Measurements from ENCODE around the gene HLA-C.
"Not testable (repeated sequence)": the region's sequence is repeated elsewhere in the genome, so short reads cannot be mapped to it uniquely, and the experiment has no call there.

Gene HLA-C

GRCh38 chr6:31271641-31272357 is at the start of gene HLA-C:
HLA-C (minus strand) TSS chr6:31272092; CDS start chr6:31272071, 21 bp downstream.
- DNase-seq, result peak; percentile 73

- DNase-seq, result no peak
Observed at GRCh38 chr6:31321005-31321707, 49.3 kb upstream of the HLA-C start.

DNA sequence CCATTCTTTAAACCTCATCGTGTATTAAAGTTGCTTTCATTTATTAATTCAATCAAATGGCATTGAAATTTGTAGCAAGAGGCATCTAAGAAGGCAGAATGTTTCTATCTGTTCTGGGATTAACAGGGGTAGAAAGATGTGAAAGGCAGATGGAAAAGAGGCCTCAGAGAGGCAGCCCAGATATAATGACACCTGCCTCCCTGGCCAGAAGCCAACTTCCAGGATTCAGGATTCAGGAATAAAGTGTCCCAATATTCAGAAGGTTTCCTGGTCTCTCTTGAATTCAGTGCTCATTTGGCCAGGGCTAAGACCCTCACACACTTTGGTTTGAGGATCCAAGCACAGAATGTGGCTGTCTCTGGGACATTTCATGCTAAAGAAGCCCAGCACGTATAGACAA is 45.1 kb upstream of the HLA-C start:
- DNase-seq, result no peak

- DNase-seq, result no peak
Observed at GRCh38 chr6:31309641-31310040, 37.7 kb upstream of the HLA-C start.

GRCh38 chr6:31308845-31309175 is 36.9 kb upstream of the HLA-C start:
- DNase-seq, result no peak

DNA sequence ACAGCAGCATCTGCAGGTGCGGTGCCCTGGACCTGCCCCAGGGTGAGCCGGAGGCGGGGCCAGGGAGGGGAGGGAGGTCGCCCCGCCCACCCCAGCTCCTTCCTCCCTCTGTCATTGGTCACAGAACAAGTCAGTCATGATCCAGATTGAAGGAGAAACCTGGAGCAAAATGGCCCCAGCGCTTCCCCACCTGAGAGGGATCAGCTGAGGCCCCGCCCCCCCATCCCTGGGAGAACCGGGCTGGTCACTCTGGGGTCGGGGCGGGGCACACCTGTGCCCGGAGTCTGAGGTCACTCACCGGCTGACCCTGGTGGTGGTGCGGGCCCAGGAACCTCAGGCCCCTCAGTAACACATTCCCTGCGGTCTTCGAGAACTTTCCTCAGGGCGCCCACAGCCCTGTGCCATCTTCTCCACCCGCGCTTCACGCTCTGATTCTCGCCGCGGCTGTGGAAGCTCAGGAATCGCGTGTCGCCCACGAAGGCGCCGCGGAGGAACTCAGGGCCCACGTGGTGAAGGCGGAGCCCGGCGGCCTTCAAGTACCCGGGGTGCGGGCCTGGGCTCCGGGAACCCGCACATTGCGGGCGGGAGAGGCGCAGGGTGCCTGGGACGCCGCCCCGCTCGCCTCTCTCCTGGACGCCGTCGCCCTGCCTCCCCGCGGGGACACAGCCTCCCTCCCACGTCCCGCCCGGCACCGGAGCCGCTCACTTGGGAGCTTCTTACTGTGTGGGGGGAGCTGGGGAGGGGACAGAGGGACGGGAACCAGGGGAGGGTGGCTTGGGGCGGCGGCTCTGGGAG is 36.4 kb upstream of the HLA-C start:
- no peak for DNase-seq

DNA sequence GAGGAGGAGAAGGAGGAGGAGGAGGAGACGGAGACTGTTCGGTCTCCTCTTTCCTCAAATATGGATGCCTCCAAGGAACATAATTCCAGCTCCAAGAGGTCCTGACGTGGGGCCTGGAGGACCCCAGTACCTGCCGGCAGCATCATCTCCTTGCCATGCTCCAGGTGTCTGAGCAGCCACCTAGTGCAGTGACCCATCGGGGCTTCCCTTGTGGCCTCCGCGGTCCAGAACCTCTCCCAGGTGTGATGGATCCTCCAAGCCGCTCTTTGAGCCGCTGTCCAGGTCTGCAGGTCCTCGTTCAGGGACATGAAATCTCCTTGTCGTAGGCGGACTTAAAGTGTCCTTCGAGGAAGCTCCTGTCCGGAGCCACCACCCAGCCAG is 35.8 kb upstream of the HLA-C start:
- DNase-seq, result no peak

GRCh38 chr6:31305703-31306219 is 33.9 kb upstream of the HLA-C start:
- no peak for DNase-seq

DNA sequence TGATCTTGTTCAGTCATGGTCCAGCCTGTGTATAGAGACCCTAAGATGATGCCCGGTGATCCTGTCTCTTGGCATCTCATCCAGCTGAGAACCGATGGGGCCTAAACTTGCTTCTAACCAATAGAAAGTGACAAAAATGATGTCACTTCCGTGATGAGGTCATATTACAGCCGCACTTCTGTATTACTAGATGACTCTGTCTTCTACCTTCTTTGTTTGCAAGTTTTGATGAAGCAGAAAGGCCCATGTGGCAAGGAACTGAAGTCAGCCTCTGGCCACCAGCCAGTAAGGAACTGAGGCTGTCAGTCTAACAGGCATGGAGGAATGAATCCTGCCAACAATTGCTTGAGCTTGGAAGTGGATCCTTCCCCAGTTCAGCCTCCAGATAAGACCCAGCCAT is 32.8 kb upstream of the HLA-C start:
- no peak for DNase-seq

DNA sequence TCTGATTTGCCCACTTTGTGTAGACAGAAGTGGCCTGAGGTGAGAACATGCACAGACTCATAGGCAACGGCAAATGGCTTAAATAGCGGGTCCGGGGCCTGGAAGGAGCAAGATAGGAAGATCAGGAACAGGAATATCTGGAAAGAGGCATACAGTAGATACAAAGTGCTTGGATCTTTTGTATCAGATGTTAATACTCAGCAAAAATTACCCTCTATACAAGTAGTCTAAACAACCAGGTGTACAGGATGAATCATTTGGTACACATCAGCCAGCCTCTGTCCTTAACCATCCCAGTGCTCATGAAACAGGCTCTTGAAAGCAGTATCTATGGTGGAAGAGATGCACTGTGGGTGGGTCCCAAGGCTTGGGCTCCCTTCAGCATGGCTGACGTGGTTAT is 28.9 kb upstream of the HLA-C start:
- no peak for DNase-seq

DNA sequence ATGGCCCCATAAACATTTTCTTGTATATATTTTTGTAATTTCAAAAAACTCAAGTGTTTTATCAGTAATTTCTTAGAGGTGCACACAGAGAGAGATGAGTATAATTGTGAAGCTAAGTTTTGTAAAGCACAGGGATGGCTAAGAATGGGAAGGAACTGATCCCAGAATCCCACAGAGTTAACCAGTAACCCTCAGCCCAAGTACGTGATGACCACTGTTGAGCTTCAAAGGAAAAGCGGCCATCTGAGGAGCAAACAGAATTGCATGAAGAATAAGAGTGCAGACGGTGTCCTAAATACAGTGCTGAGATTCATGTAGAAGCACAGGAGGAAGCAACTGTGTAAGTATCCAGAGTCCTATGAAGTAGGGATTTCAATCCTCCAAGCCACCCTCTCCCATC is 28.1 kb upstream of the HLA-C start:
- no peak for DNase-seq

DNA sequence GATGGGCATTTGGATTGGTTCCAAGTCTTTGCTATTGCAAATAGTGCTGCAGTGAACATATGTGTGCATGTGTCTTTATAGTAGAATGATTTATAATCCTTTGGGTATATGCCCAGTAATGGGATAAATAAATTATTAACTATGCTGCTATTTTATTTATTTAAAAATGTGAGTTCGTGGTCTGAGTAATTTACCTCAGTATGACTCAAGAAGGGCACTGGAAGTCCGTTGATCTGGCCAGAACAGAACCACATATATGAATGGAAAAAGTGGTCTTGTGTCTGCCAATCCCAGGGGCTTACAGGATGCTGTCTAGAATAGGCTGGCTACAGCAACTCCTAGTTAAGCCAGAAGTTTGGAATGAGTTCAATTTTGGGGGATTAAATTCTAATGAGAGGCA is 27.6 kb upstream of the HLA-C start:
- no peak for DNase-seq

- no peak for DNase-seq
Observed at GRCh38 chr6:31294056-31294455, 22.2 kb upstream of the HLA-C start.

DNA sequence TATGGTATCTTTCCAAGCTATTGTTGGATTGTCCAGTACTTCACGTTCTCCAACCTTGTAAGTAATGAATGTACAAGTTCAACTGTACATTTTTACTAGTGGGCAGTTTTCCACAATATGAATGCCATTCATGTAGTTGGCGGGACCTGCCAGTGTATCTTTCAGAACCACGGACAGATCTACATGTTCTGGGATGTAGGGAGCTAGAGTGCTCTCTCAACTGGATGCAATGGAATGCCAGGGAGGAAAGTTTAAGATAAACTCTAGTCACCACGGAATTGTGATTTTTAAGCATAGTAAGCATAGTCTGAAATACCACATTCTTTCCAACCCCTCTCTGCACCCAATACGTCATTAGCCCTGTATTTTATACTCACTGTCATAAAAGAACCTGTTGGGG is 21.5 kb upstream of the HLA-C start:
- DNase-seq, result no peak

GRCh38 chr6:31289788-31290187 is 17.9 kb upstream of the HLA-C start:
- no peak for DNase-seq

DNA sequence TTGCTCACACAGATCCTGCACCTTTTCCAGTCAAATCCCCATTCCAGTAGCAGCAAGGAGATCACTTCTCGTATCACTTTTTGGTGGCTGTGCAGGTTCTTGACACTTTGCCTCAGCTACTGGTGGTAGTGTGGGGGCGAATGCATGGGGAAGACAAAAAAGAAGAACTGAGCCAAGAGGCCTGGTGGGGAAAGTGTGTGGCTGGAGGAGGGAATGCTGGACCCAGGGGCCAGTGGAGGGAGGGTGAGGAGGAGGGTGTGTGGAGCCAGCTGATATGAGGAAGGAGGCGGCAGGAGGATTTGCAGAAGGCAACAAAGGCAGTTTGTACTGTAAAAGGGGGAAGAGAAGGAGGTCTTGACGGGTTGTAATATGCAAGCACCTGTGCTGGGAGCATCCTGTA is 15.7 kb upstream of the HLA-C start:
- no peak for DNase-seq

DNA sequence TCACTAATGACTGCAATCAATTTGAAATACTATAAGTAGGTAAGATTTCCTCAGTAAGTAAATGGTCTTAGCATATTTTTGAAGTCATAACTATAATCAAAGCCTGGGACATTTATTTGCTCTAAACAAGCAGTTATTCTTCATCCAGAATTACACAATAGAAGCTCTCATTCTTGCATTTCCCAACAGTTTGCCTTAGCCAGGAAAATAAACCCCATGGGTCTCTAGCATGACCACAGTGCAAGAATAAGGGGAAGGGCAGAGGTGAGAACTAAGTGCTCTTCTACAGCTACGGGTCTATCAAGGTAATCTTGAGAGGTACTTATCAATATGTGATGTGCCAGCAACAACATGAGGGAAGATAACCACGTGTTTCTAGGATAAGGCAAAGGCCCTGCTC is 14.1 kb upstream of the HLA-C start:
- DNase-seq, result no peak

GRCh38 chr6:31285486-31285885 is 13.6 kb upstream of the HLA-C start:
- DNase-seq, result no peak

DNA sequence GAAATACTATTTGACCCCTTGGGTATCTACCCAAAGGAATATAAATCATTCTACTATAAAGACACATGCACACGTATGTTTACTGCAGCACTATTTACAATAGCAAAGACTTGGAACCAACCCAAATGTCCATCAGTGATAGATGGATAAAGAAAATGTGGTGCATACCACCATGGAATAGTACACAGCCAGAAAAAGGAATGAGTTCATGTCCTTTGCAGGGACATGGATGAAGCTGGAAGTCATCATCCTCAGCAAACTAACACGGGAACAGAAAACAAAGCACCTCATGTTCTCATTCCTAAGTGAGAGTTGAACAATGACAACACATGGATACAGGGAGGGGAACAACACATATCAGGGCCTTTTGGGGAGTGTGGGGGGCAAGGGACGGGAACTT is 7.8 kb upstream of the HLA-C start:
- DNase-seq, result not testable (repeated sequence)

- DNase-seq, result no peak
Observed at GRCh38 chr6:31272836-31273626, 1.1 kb upstream of the HLA-C start.

- no peak for DNase-seq
Observed at GRCh38 chr6:31272436-31272835, 544 bp upstream of the HLA-C start.

DNA sequence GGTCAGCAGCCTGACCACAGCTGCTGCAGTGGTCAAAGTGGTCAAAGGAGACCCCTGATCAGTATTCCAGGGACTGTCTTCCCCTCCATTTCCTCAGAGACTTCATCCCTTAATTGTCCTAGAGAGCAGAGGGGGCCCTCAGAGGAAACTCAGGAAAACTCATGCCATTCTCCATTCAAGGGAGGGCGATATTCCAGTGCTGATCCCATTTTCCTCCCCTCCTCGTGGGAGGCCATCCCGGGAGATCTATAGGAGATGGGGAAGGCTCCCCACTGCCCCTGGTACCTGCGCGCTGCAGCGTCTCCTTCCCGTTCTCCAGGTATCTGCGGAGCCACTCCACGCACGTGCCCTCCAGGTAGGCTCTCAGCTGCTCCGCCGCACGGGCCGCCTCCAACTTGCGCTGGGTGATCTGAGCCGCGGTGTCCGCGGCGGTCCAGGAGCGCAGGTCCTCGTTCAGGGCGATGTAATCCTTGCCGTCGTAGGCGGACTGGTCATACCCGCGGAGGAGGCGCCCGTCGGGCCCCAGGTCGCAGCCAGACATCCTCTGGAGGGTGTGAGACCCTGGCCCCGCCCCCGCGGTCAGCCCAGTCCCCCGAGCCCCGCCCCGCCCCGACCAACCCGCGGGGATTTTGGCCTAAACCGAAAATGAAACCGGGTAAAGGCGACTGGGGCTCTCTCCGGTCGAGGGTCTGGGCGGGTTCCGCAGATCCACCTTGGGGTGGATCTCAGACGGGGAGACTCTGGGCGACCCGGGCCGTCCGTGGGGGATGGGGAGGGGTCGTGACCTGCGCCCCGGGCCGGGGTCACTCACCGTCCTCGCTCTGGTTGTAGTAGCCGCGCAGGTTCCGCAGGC is 878 bp downstream of the HLA-C start:
- DNase-seq, result no peak
